Activated gamma-delta T cell treated with Interleukin-2 at 50 U/mL for 16 hours (primary cell): Measurements from ENCODE around the gene RASSF6.
"Not testable (repeated sequence)": the region's sequence is repeated elsewhere in the genome, so short reads cannot be mapped to it uniquely, and the experiment has no call there.

Experiments
- DNase-seq: peaks from one replicate; pipeline ENCODE4 v3.0.0-alpha.2; 2020

Gene RASSF6

GRCh38 chr4:73609706-73610105 lies 10.5 kb downstream of the RASSF6 start:
- DNase-seq = no peak

DNA sequence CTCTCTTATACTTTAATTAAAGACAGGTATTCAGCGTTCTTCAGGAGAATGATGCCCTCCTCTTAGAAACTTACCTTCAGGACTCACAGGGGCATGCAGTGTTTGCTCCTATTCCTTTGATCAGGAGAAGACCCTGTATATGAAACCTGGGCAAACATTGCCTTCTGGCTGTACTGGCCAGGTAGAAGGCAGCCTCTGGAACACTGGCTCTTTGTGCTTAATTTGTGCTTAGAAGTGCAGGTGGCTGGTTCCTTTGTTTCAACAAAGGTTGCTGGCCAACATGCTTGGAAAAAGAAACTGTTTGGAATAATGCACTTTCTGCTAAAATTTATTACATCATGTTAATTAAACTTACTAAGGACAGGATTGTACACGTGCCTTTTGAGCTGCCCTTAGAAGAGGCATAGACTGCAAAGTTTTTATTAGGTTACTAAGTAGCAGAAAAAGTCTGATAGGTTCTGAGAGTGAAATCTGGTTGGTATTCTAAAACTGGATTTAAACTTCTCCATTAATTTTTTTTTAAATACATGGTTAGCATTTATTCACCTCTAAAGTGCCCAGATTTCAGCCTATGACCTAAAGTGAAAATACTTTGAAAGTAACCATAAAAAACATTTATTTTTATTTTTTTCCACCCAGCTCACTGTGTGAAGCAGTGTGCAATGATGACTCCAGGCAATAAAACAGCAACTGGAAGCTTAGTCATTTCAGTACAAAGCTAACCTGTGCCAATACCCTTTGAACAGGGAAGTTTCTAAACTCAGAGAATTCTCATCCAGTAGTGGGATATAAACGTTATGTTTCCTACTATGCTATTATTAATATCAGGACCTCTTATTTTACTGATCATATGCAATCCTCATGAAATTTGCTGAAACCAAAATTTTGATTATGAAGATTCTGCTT lies 11.3 kb downstream of the RASSF6 start:
- DNase-seq = no peak

DNA sequence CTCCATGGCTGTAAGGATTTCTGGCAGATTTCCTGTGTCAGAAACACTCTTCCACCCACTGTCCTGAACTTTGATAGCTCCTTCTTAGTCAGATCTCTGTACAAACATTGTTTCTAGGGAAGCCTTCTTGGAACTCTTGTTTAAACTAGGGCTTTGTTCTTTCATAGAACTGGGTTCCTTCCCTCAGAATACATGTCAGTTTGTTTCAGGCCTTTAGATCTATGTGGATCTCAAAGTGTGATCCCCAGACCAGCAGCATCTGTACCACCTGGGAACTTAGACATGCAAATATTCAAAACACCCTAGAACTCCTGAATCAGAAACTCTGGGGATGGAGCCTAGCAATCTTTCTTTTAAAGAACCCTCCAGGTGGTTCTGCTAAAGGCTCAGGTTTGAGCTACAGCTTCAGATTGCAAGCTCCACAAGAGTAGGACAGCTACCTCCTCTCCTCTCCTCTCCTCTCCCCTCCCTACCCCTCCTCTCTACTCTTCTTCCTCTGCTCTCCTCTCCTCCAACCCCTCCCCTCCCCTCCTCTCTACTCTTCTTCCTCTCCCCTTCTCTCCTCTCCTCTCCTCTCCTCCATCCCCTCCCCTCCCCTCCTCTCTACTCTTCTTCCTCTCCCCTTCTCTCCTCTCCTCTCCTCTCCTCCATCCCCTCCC lies 12.7 kb downstream of the RASSF6 start:
- no peak for DNase-seq

DNA sequence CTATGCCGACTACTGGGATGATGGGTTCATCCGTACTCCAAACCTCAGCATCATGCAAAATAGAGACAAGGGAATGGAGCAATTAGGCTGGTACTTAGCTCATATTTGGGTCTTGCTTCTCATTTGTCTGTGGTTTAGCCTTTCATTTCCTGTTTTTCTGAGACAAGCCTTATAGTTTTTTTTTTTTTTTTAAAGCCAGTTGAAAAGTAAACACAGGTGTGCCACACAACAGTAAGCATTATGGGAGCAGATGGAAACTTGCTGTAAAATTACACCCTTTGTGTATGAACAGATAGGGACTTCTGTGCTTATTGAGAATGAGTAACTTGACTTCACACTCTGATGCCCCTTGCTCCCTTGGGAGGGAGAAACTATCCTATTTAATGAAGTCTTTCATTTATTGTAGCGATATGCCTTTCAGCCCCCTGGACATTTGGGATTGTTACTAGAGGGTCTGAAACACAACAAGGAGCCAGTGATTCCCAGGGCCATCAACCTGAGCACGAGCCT lies 13.7 kb downstream of the RASSF6 start:
- DNase-seq = no peak

DNA sequence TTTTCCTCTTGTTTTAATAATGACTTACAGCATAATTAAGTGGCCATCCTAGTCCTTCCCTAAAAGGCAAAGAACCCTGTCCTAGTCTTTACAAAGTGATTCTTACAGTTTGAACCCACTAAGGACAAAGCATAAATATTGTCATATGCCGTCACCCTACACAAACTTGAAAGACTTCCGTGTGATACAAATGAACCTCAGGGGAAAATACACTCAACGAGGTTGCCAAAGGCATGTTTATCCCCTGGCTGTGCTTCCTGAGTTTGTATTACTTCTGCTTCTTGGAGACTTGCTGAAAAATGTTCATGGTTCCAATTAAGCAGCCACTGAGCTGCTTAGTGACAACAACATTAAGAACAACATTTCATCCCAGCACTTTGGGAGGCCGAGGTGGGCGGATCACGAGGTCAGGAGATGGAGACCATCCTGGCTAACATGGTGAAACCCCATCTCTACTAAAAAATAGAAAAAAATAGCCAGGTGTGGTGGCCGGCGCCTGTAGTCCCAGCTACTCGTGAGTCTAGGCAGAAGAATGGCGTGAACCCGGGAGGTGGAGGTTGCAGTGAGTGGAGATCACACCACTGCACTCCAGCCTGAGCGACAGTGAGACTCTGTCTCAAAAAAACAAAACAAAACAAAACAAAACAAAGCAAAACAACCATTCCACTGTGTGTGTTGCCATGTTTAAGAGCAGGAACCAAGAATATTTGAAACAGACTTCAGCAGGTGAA lies 16.2 kb downstream of the RASSF6 start:
- no peak for DNase-seq

GRCh38 chr4:73603271-73603710 lies 16.9 kb downstream of the RASSF6 start:
- no peak for DNase-seq

DNA sequence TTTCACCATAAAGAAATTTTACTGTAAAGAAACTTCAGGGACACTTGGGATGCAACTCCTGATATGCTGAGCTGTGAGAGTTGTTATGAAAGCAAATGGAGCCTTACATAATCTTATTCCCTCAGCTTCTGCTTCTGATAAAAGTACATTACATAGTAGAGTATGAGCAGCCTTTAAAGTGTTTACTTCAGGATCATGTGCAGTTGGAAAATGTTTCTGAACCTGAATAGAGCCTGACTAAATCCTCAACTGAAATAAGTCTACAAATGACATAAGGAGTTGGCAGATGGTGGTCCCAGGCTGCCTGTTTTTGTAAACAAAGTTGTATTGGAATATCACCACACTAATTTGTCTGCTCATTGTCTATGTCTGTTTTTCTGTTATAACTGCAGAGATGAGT lies 19.3 kb downstream of the RASSF6 start:
- DNase-seq = no peak

DNA sequence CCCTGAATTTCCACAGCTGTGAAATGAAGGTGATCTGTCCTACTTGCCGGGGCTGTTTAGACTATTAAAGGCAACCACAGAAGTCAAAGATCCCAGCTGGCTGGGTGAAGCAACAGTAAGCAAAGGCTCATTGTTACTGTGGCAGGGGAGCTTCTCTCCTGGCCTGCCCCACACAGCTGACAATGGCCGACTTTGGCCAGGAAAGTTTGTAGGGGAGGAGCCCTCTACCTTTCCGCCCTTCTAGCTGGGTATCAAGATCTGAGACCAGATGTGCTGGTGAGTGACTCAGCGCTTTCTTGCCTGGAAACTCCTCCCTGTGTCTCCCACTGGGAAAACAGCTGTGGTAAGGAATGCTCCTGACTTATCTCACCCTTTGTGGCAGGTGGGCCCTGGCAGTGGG lies 21.1 kb downstream of the RASSF6 start:
- no peak for DNase-seq

DNA sequence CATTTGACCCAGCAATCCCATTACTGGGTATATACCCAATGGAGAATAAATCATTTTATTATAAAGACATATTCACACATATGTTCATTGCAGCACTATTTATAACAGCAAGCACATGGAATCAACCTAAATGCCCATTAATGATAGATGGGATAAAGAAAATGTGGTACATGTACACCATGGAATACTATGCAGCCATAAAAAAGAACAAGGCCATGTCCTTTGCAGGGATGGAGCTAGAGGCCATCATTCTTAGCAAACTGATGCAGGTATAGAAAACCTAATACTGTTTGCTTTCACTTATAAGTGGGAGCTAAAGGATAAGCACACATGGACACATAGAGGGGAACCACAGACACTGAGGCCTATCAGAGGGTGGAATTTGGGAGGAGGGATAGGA lies 22.6 kb downstream of the RASSF6 start:
- DNase-seq = no peak

- DNase-seq = not testable (repeated sequence)
These were observed 23.1 kb downstream of the RASSF6 start for GRCh38 chr4:73597183-73597582.

DNA sequence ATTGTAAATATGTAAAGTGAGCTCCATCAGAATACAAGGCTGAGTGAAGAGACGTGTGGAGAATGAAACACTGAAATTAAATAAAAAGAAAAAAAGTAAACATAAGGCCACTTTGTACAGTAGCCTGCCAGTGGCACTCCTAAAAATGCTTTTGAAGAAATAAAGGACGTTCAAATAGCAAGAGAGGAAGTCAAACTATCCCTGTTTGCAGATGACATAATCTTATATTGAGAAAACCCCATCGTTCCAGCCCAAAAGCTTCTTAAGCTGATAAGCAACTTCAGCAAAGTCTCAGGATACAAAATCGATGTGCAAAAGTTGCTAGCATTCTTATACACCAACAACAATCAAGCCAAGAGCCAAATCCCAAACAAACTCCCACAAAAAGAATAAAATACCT lies 24.2 kb downstream of the RASSF6 start:
- DNase-seq = no peak

- DNase-seq = no peak
These were observed 26.5 kb downstream of the RASSF6 start for GRCh38 chr4:73593631-73594241.

- no peak for DNase-seq
These were observed 30.1 kb downstream of the RASSF6 start for GRCh38 chr4:73589887-73590801.

- no peak for DNase-seq
These were observed 30.9 kb downstream of the RASSF6 start for GRCh38 chr4:73589261-73589847.

GRCh38 chr4:73588613-73589012 lies 31.6 kb downstream of the RASSF6 start:
- DNase-seq = no peak

- DNase-seq = no peak
These were observed 33.6 kb downstream of the RASSF6 start for GRCh38 chr4:73586666-73587065.

DNA sequence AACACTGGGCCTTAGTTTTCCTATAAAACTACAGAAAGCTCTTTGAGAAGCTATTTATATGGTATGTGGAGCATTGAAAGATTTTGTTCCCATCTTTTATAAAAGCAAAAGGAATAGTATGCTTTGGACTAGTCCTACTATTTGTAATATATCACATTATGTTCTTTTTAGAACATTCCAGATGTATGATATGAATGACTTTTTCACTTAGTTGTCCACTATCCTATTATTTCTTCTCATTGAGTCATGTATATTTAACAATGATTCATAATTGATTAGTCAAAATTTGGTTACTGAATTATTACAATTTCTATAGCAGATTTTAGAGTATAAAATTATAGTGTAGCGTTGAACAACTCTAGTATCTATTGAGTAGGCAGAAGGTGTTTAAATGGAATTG lies 34.2 kb downstream of the RASSF6 start:
- DNase-seq = no peak

DNA sequence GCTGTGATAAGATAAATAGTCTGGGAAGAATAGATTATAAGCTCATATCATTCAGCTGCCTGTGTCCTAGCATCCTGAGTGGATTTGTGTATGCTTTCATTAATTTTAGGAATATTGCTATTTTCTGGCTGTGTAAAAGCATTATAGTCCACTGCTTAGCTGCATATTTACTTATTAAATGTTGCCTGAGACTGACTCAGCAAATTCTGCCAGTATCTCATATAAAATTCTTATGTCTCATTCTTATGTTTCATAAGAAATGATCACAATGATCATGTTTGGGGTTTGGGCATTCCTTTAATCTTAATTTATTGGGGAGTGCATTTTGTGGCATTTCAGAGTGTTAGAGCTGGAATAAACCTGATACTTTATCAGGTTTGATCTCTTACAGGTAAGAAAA lies 34.9 kb downstream of the RASSF6 start:
- no peak for DNase-seq

- DNase-seq = no peak
These were observed 36.6 kb downstream of the RASSF6 start for GRCh38 chr4:73583666-73584065.

GRCh38 chr4:73577371-73577770 lies 42.9 kb downstream of the RASSF6 start:
- DNase-seq = no peak

DNA sequence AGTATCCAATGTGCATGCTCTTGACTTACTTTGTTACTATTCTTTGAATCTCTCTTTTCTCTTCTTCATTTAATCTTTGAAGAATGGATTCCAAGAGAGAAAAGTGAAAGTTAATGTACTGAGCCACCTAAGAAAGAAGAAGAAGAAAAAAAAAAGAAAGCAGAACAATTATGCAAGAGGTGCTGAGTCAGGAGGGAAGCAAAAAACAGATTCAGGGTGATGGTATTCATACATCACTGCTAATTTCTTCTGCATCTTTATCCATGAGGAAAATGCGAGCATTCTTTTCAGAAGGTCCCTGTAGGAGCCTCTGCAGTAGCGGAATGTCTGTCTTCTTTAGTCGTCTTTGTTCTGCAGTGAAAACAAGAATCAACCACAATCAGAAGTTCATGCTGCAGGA lies 43.9 kb downstream of the RASSF6 start:
- DNase-seq = no peak
